HepG2 (cell line): ENCODE measurements around the gene HTRA2. TPM values are rescaled to one million over a fixed set of nuclear protein-coding genes. Genes with fewer than 3 reads are reported as not detected.

Experiments
- ARID3A ChIP-seq: IDR thresholded peaks from 2 replicates; pipeline ENCODE4 v1.6.1; 2012; ENCODE audit warnings: low read depth, low read length, improper control_type of control experiment
- ARNTL ChIP-seq: sonication (generic); formaldehyde crosslinking; IDR thresholded peaks from 2 replicates; pipeline ENCODE4 v1.4.0; 2020; ENCODE audit warnings: mild to moderate bottlenecking, missing genetic modification reagents
- ATF2 ChIP-seq: sonication (generic); formaldehyde crosslinking; IDR thresholded peaks from 2 replicates; pipeline ENCODE4 v1.4.0; 2020; ENCODE audit warnings: missing genetic modification reagents
- EED ChIP-seq: sonication (generic); formaldehyde crosslinking; IDR thresholded peaks from 2 replicates; pipeline ENCODE4 v1.5.0; 2020; ENCODE audit warnings: mild to moderate bottlenecking, missing genetic modification reagents
- FOXP4 ChIP-seq: sonication (generic); formaldehyde crosslinking; IDR thresholded peaks from 2 replicates; pipeline ENCODE4 v1.4.0; 2020; ENCODE audit warnings: missing genetic modification reagents
- GTF3A ChIP-seq: sonication (generic); formaldehyde crosslinking; conservative IDR thresholded peaks from 2 replicates; pipeline ENCODE4 v1.4.0; 2020; ENCODE audit warnings: mild to moderate bottlenecking, missing genetic modification reagents
- HES4 ChIP-seq: sonication (generic); formaldehyde crosslinking; IDR thresholded peaks from 2 replicates; pipeline ENCODE4 v1.9.0; 2021; ENCODE audit warnings: mild to moderate bottlenecking, missing genetic modification reagents, borderline replicate concordance
- MYNN ChIP-seq: sonication (generic); formaldehyde crosslinking; IDR thresholded peaks from 2 replicates; pipeline ENCODE4 v1.4.0; 2020; ENCODE audit warnings: mild to moderate bottlenecking, low read depth, missing genetic modification reagents
- NR0B2 ChIP-seq: sonication (generic); formaldehyde crosslinking; IDR thresholded peaks from 2 replicates; pipeline ENCODE4 v1.4.0; 2020; ENCODE audit warnings: mild to moderate bottlenecking, missing genetic modification reagents
- PHB2 ChIP-seq: fragments of 450-650 bp; IDR thresholded peaks from 2 replicates; pipeline ENCODE4 v1.6.1; 2018; ENCODE audit not compliant: partially characterized antibody
- PLSCR1 ChIP-seq: sonication (generic); formaldehyde crosslinking; IDR thresholded peaks from 2 replicates; pipeline ENCODE4 v1.5.0; 2020; ENCODE audit warnings: missing genetic modification reagents, mild to moderate bottlenecking, borderline replicate concordance
- RFX3 ChIP-seq: IDR thresholded peaks from 2 replicates; pipeline ENCODE4 v1.6.1; 2016; ENCODE audit warnings: missing biosample characterization, missing genetic modification reagents
- THAP8 ChIP-seq: sonication (generic); formaldehyde crosslinking; IDR thresholded peaks from 2 replicates; pipeline ENCODE4 v1.5.1; 2020; ENCODE audit warnings: missing genetic modification reagents, mild to moderate bottlenecking, borderline replicate concordance
- U2AF1 ChIP-seq: fragments of 200-400 bp; formaldehyde crosslinking; optimal IDR thresholded peaks from 2 replicates; pipeline ENCODE3; 2017; ENCODE audit warnings: mild to moderate bottlenecking, low read depth, low read length
- ZBTB7B ChIP-seq: sonication (generic); formaldehyde crosslinking; IDR thresholded peaks from 2 replicates; pipeline ENCODE4 v1.4.0; 2020; ENCODE audit warnings: missing genetic modification reagents
- ZC3H4 ChIP-seq: sonication (generic); formaldehyde crosslinking; IDR thresholded peaks from 2 replicates; pipeline ENCODE4 v1.4.0; 2020; ENCODE audit warnings: missing genetic modification reagents, borderline replicate concordance
- ZNF24 ChIP-seq: fragments of 450-650 bp; IDR thresholded peaks from 2 replicates; pipeline ENCODE4 v1.6.1; 2017; ENCODE audit warnings: antibody characterized with exemption, mild to moderate bottlenecking
- ZNF329 ChIP-seq: sonication (generic); formaldehyde crosslinking; IDR thresholded peaks from 2 replicates; pipeline ENCODE4 v1.9.0; 2021; ENCODE audit warnings: low read depth, mild to moderate bottlenecking, missing genetic modification reagents
- ZNF552 ChIP-seq: sonication (generic); formaldehyde crosslinking; IDR thresholded peaks from 2 replicates; pipeline ENCODE4 v1.9.0; 2022; ENCODE audit warnings: missing genetic modification reagents, mild to moderate bottlenecking, borderline replicate concordance
- ZNF597 ChIP-seq: sonication (generic); formaldehyde crosslinking; IDR thresholded peaks from 2 replicates; pipeline ENCODE4 v1.5.0; 2020; ENCODE audit warnings: missing genetic modification reagents
- ZNF614 ChIP-seq: IDR thresholded peaks from 2 replicates; pipeline ENCODE4 v1.6.1; 2018; ENCODE audit warnings: missing biosample characterization, missing genetic modification reagents, inconsistent platforms, borderline replicate concordance
- polyA plus RNA-seq, 8 experiments: library from polyadenylated mRNA; depleted of rRNA in 3 of 8; stranded (reverse) in 7 of 8; unstranded in 1 of 8; fragments of >200 nt; fragmentation: Illumina TruSeq in 4 of 8; extraction: Trizol in 4 of 8; gene quantifications; 2 replicates each; pipeline versions ENCODE4 v1.2.1 to v1.2.3, GENCODE V29; 2011 to 2016; ENCODE audit warnings: low read depth in 4 of 8, missing spikeins in 1 of 8, mixed read lengths in 1 of 8; ENCODE audit not compliant: insufficient read depth in 1 of 8
- total RNA-seq, 5 experiments: library from RNA; depleted of rRNA; stranded (reverse); fragments of >200 nt; fragmentation: Illumina TruSeq; extraction: Trizol; gene quantifications; 2 replicates each; pipeline ENCODE4 v1.2.3, GENCODE V29; 2016; ENCODE audit warnings: low read depth in 1 of 5

The HTRA2 gene
- total and polyA plus RNA-seq, 2 of the 13 experiments (the other 11 are each of a cell fraction or from before 2014, with no cell fraction given), result 47.7 to 50.3 TPM

- TF ChIP-seq ATF2 (CRISPR knock-in tag) (no peak), FOXP4 (CRISPR knock-in tag) (no peak), ZC3H4 (no peak), ZNF24 (no peak), ZNF329 (CRISPR knock-in tag) (no peak), PHB2 (no peak), RFX3 (no peak), PLSCR1 (no peak), ZBTB7B (peak; percentile 90), NR0B2 (CRISPR knock-in tag) (no peak), ZNF552 (CRISPR knock-in tag) (no peak), THAP8 (CRISPR knock-in tag) (no peak), ZNF597 (CRISPR knock-in tag) (no peak), ZNF614 (CRISPR knock-in tag) (no peak), HES4 (CRISPR knock-in tag) (no peak; the same call in 1 of the 2 replicates), EED (CRISPR knock-in tag) (no peak), MYNN (CRISPR knock-in tag) (no peak), GTF3A (CRISPR knock-in tag) (no peak), ARID3A (no peak), U2AF1 (no peak), ARNTL (no peak)
These were observed 16.8 kb upstream of the HTRA2 start (continued) for GRCh38 chr2:74512744-74513604.
